Activated CD4-positive, alpha-beta memory T cell treated with anti-CD3 and anti-CD28 coated beads, Interleukin-2, amount 10 ng/mL, durations not matched to agents 7 days and 5 days (primary cell): ENCODE measurements around the gene HSD17B7. TPM values are rescaled to one million over a fixed set of nuclear protein-coding genes. Genes with fewer than 3 reads are reported as not detected.

Source experiments
- CTCF ChIA-PET: fragments of 350-600 bp; sonication (Branson Sonifier 250); formaldehyde crosslinking; loops from one replicate; lab custom pipeline; 2021; ENCODE audit warnings: antibody characterized with exemption, inconsistent platforms; lab: Charles Lee
- POLR2A ChIA-PET: fragments of 350-600 bp; sonication (Branson Sonifier 250); formaldehyde crosslinking; loops from one replicate; lab custom pipeline; 2021; ENCODE audit warnings: antibody characterized with exemption; lab: Charles Lee
- DNase-seq: peaks from one replicate; pipeline ENCODE4 v3.0.0-alpha.2; 2020
- H3K27ac Mint-ChIP-seq: one replicate; pipeline ENCODE4 v1.8.0; 2021; ENCODE audit warnings: mild to moderate bottlenecking, mixed read lengths
- H3K27me3 Mint-ChIP-seq: one replicate; pipeline ENCODE4 v1.8.0; 2021; ENCODE audit warnings: mixed read lengths
- H3K36me3 Mint-ChIP-seq: one replicate; pipeline ENCODE4 v1.8.0; 2021; ENCODE audit warnings: low read depth, mixed read lengths
- H3K4me1 Mint-ChIP-seq: one replicate; pipeline ENCODE4 v1.8.0; 2021; ENCODE audit warnings: mixed read lengths
- H3K4me3 Mint-ChIP-seq: one replicate; pipeline ENCODE4 v1.8.0; 2021; ENCODE audit warnings: mild to moderate bottlenecking, mixed read lengths
- H3K9me3 Mint-ChIP-seq: one replicate; pipeline ENCODE4 v1.8.0; 2021; ENCODE audit warnings: mixed read lengths
- total RNA-seq, 2 experiments: library from RNA; stranded (reverse); gene quantifications; one replicate each; pipeline ENCODE4 v1.2.3, GENCODE V29; 2021

HSD17B7 gene
- total RNA-seq, 2 experiments from 2014 or later: 33.0 to 39.4 TPM

DNA sequence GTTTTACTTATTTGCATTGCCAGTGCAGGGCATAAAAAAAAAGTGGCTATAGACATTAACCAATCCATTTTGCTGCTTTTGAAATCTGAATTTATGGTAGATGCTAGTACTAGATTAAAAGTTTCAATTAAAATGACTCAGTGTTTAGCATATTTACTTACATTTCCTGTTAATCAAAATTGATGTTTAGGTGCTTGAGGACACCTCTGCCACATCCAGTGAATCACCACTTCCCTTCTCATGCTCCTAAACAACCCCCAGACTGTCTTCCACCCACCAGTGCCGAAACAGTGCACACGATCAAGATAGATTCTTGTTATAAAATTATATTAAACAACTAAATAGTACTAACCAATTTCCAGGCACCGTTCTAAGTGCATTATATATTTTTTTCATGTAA lies 32.7 kb downstream of the HSD17B7 start:
- DNase-seq: peak; percentile 22
- CTCF ChIA-PET: no interaction called here
- Mint-ChIP-seq H3K36me3 (no peaks in the 10 kb centered on the region), H3K27me3 (peaks cover 28% of the 10 kb centered on the region), H3K4me3 (no peak overlapping the region), H3K27ac (no peak overlapping the region), H3K4me1 (peaks cover 21% of the 10 kb centered on the region), H3K9me3 (no peaks in the 10 kb centered on the region)
- POLR2A ChIA-PET: no interaction called here

GRCh38 chr1:162823771-162824525 lies 33.4 kb downstream of the HSD17B7 start:
- no peaks in the 10 kb centered on the region for H3K36me3 Mint-ChIP-seq
- no peak for DNase-seq
- peaks cover 21% of the 10 kb centered on the region for H3K4me1 Mint-ChIP-seq
- no peak overlapping the region for H3K27ac Mint-ChIP-seq
- H3K4me3 Mint-ChIP-seq: no peak overlapping the region
- POLR2A ChIA-PET: no interaction called here
- H3K27me3 Mint-ChIP-seq: peaks cover 34% of the 10 kb centered on the region
- no peaks in the 10 kb centered on the region for H3K9me3 Mint-ChIP-seq
- CTCF ChIA-PET: no interaction called here

DNA sequence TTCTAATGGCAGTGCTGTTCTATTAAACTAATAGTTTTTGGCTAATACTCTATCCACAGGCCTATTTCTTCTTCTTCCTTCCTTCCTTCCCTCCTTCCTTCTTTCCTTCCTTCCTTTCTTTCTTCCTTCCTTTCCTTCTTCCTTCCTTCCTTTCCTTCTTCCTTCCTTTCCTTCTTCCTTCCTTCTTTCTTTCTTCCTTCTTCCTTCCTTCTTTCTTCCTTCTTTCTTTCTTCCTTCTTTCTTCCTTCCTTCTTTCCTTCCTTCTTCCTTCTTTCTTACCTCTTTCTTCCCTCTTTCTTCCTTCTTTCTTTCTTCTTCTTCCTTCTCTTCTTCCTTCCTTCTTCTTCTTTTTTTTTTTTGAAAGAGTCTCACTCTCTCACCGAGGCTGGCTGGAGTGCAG lies 38.8 kb downstream of the HSD17B7 start:
- H3K27me3 Mint-ChIP-seq: peaks cover 40% of the 10 kb centered on the region
- H3K27ac Mint-ChIP-seq: no peak overlapping the region
- H3K4me1 Mint-ChIP-seq: peaks cover 6% of the 10 kb centered on the region
- H3K9me3 Mint-ChIP-seq: no peaks in the 10 kb centered on the region
- POLR2A ChIA-PET: no interaction called here
- DNase-seq: no peak
- no peaks in the 10 kb centered on the region for H3K36me3 Mint-ChIP-seq
- CTCF ChIA-PET: interaction anchor here (1.2 kb wide), 1 partner anchor 25 kb away, joined by 3 read pairs; no protein-coding TSS in a partner anchor
- H3K4me3 Mint-ChIP-seq: no peak overlapping the region

GRCh38 chr1:162832470-162832869 lies 42.0 kb downstream of the HSD17B7 start:
- ChIA-PET CTCF (no interaction called here), POLR2A (no interaction called here)
- DNase-seq: no peak
- peaks cover 2% of the 10 kb centered on the region for H3K9me3 Mint-ChIP-seq
- no peak overlapping the region for H3K4me3 Mint-ChIP-seq
- no peak overlapping the region for H3K27ac Mint-ChIP-seq
- peaks cover 3% of the 10 kb centered on the region for H3K36me3 Mint-ChIP-seq
- peaks cover 26% of the 10 kb centered on the region for H3K27me3 Mint-ChIP-seq
- peaks cover 26% of the 10 kb centered on the region for H3K4me1 Mint-ChIP-seq

- ChIA-PET POLR2A (interaction anchor here (2.4 kb wide), 1 partner anchor 486 kb away, joined by 9 read pairs; the partner anchor contains the start of gene NUF2), CTCF (interaction anchor here (0.8 kb wide), 1 partner anchor 19 kb away, joined by 3 read pairs; no protein-coding TSS in a partner anchor)
- Mint-ChIP-seq H3K27me3 (peaks cover 18% of the 10 kb centered on the region), H3K27ac (peak overlapping the region; percentile 4), H3K4me1 (peaks cover 26% of the 10 kb centered on the region), H3K9me3 (peaks cover 18% of the 10 kb centered on the region), H3K4me3 (no peak overlapping the region), H3K36me3 (peaks cover 9% of the 10 kb centered on the region)
- DNase-seq: no peak
Observed at GRCh38 chr1:162835157-162835899, 44.8 kb downstream of the HSD17B7 start.

DNA sequence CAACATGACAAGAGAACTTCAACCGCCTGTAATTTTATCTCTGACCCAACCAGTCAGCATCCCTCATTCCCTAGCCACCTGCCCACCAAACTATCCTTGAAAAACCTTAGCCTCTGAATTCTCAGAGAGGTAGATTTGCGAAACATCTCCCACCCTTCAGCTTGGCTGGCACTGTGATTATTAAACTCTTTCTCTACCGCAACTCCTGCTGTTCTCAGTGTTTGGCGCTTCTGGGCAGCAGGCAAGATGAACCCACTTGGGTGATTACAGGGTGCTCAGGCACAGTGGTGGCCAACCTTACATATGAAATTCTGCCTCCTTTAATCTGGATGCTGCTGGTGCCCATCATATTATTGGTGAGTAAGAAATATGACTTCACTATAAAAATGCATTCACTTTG lies 48.4 kb downstream of the HSD17B7 start:
- H3K4me1 Mint-ChIP-seq: peaks cover 22% of the 10 kb centered on the region
- POLR2A ChIA-PET: no interaction called here
- no peak overlapping the region for H3K4me3 Mint-ChIP-seq
- DNase-seq: no peak
- H3K27me3 Mint-ChIP-seq: peaks cover 21% of the 10 kb centered on the region
- H3K27ac Mint-ChIP-seq: no peak overlapping the region
- H3K9me3 Mint-ChIP-seq: peaks cover 18% of the 10 kb centered on the region
- H3K36me3 Mint-ChIP-seq: peaks cover 9% of the 10 kb centered on the region
- CTCF ChIA-PET: no interaction called here

- peaks cover 18% of the 10 kb centered on the region for H3K9me3 Mint-ChIP-seq
- DNase-seq: no peak
- peaks cover 9% of the 10 kb centered on the region for H3K4me1 Mint-ChIP-seq
- H3K27ac Mint-ChIP-seq: no peak overlapping the region
- H3K4me3 Mint-ChIP-seq: no peak overlapping the region
- peaks cover 21% of the 10 kb centered on the region for H3K27me3 Mint-ChIP-seq
- POLR2A ChIA-PET: no interaction called here
- peaks cover 9% of the 10 kb centered on the region for H3K36me3 Mint-ChIP-seq
- CTCF ChIA-PET: no interaction called here
Observed at GRCh38 chr1:162840250-162840839, 49.8 kb downstream of the HSD17B7 start.

DNA sequence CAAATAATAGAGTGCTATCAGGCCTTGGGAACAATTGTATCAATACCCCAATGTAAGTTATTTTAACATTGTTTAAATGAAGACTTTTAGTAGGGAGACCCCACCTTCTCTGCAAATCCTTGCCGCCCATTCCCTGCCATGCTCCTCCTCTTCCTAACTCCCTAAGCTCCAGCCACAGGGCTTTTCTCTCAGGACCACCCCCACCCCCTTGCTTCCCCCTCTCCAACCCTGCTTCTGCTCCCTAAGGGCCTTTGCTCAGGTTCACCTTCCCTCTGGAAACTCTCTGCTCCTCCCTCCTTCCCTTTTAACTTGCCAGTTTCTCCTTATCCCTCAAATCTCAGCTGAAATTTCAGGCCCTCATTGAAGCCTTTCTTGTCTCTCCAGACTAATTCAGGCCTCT lies 53.7 kb downstream of the HSD17B7 start:
- peaks cover 19% of the 10 kb centered on the region for H3K27me3 Mint-ChIP-seq
- ChIA-PET CTCF (interaction anchor here (0.8 kb wide), 1 partner anchor 9 kb away, joined by 4 read pairs; no protein-coding TSS in a partner anchor), POLR2A (no interaction called here)
- H3K4me1 Mint-ChIP-seq: no peaks in the 10 kb centered on the region
- peaks cover 5% of the 10 kb centered on the region for H3K9me3 Mint-ChIP-seq
- no peaks in the 10 kb centered on the region for H3K36me3 Mint-ChIP-seq
- no peak overlapping the region for H3K27ac Mint-ChIP-seq
- no peak overlapping the region for H3K4me3 Mint-ChIP-seq
- DNase-seq: no peak

GRCh38 chr1:162846256-162847212 lies 56.0 kb downstream of the HSD17B7 start:
- Mint-ChIP-seq H3K4me3 (no peak overlapping the region), H3K27me3 (peaks cover 12% of the 10 kb centered on the region), H3K27ac (no peak overlapping the region), H3K9me3 (no peaks in the 10 kb centered on the region), H3K36me3 (no peaks in the 10 kb centered on the region), H3K4me1 (no peaks in the 10 kb centered on the region)
- CTCF ChIA-PET: interaction anchor here (0.6 to 1.2 kb wide), 2 partner anchors 355 to 469 kb away, joined by 3 to 4 read pairs; no protein-coding TSS in a partner anchor
- POLR2A ChIA-PET: no interaction called here
- no peak for DNase-seq

DNA sequence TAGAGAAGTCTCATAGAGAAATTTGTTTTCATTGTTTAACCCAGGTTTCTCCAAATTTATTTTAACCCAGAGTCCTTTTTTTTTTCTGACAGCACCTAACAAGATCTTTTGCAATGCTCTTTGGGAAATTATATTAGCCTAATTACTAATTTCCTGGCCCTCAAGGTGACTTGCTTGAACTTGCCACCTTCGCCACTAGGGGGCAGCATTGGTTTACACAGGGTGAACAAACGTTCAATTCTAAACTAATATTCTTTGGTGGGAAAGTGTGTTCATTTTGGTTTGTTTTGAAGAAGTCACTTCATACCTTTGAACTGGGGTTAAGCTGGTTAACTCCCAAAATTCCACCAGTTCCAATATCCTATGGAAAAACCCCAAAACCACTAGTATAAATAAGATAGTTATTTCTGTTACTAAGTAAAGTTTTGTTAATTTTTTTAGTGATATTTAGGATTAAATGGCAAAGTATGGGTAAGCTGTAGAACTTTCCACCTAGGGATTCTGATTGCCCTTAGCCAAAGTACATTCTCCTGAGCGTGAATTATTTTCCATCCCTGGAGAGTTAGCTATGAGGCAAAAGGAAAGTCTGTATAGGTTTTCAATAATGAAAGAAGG lies 57.4 kb downstream of the HSD17B7 start:
- ChIA-PET CTCF (interaction anchor here (0.6 to 1.2 kb wide), 9 partner anchors 9 to 811 kb away, joined by 3 to 7 read pairs (median 3); no protein-coding TSS in a partner anchor), POLR2A (no interaction called here)
- no peaks in the 10 kb centered on the region for H3K9me3 Mint-ChIP-seq
- H3K27me3 Mint-ChIP-seq: peaks cover 13% of the 10 kb centered on the region
- H3K36me3 Mint-ChIP-seq: no peaks in the 10 kb centered on the region
- no peaks in the 10 kb centered on the region for H3K4me1 Mint-ChIP-seq
- H3K27ac Mint-ChIP-seq: no peak overlapping the region
- DNase-seq: peak; percentile 79
- no peak overlapping the region for H3K4me3 Mint-ChIP-seq

- H3K4me3 Mint-ChIP-seq: no peak overlapping the region
- no peak overlapping the region for H3K27ac Mint-ChIP-seq
- CTCF ChIA-PET: interaction anchor here (1.1 kb wide), 1 partner anchor 11 kb away, joined by 3 read pairs; no protein-coding TSS in a partner anchor
- H3K27me3 Mint-ChIP-seq: peaks cover 11% of the 10 kb centered on the region
- no peaks in the 10 kb centered on the region for H3K36me3 Mint-ChIP-seq
- no peak for DNase-seq
- POLR2A ChIA-PET: no interaction called here
- no peaks in the 10 kb centered on the region for H3K4me1 Mint-ChIP-seq
- H3K9me3 Mint-ChIP-seq: no peaks in the 10 kb centered on the region
Observed at GRCh38 chr1:162849711-162850110, 59.2 kb downstream of the HSD17B7 start.

GRCh38 chr1:162851341-162851740 lies 60.8 kb downstream of the HSD17B7 start:
- Mint-ChIP-seq H3K27me3 (peaks cover 10% of the 10 kb centered on the region), H3K4me1 (no peaks in the 10 kb centered on the region), H3K36me3 (no peaks in the 10 kb centered on the region), H3K27ac (no peak overlapping the region), H3K9me3 (no peaks in the 10 kb centered on the region), H3K4me3 (no peak overlapping the region)
- ChIA-PET POLR2A (no interaction called here), CTCF (no interaction called here)
- no peak for DNase-seq
